GM18951 (cell line): ENCODE measurements around the gene RPIA.
"Not testable (repeated sequence)": the region's sequence is repeated elsewhere in the genome, so short reads cannot be mapped to it uniquely, and the experiment has no call there.

Experiments used
- POLR2A ChIP-seq: IDR thresholded peaks from 4 replicates; pipeline ENCODE4 v1.6.1; 2011; ENCODE audit warnings: mild to moderate bottlenecking; ENCODE audit not compliant: insufficient read length, insufficient read depth; ENCODE audit errors: extremely low read depth
- in situ Hi-C: fragments of 300-500 bp; cut with MboI; formaldehyde crosslinking; loops from one replicate; pipeline ENCODE4 v1.12.0; 2022; ENCODE audit warnings: low sequenced_read_pairs, mixed read lengths, inconsistent platforms; ENCODE audit not compliant: unreplicated experiment

RPIA gene

GRCh38 chr2:88754585-88755320 lies 63.3 kb downstream of the RPIA start:
- in situ Hi-C loops: no loop called here
- TF ChIP-seq POLR2A: no peak

DNA sequence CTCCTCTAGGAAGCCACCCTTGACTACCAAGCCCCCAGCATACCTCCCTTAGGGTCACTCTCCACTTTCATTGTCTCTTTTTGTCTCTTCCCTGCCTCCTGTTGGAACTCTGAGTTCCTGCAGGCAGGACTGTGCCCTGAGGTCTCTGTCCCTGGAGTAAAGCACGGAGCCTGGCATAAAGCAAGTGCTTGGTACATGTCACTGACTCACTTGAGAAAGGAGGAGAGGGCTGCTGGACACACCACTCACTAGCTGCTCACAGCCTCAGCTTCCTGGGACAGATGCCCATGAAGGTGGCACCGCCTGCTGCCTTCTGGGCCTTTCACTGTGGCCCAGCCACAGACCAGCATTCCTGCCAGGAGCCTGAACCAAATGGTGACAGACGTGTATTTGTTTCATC lies 64.4 kb downstream of the RPIA start:
- in situ Hi-C loops: no loop called here
- no peak for TF ChIP-seq POLR2A

DNA sequence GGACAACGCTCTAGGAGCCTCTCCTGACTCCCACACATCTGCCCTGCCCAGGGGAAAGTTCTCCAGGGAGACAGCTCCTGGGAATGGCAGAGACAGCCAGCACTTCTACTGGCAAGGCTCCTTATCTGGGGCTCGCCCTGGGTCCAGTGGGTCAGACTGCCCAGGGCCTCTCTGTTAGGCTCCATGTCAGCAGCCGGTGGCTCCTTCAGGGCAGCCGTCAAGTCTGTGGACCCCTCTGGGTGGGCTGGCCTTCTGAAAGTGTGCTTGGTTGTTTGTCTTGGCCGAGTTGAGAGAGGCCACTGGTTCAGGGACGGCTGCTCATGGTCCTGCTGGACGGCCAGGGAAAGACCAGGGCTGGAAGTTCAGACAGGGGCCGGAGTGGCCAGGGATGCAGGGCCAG lies 65.6 kb downstream of the RPIA start:
- in situ Hi-C loops: no loop called here
- no peak for TF ChIP-seq POLR2A

GRCh38 chr2:88758702-88759101 lies 67.2 kb downstream of the RPIA start:
- in situ Hi-C loops: not testable (repeated sequence)

GRCh38 chr2:88760819-88761598 lies 69.5 kb downstream of the RPIA start:
- no peak for TF ChIP-seq POLR2A
- in situ Hi-C loops: no loop called here

DNA sequence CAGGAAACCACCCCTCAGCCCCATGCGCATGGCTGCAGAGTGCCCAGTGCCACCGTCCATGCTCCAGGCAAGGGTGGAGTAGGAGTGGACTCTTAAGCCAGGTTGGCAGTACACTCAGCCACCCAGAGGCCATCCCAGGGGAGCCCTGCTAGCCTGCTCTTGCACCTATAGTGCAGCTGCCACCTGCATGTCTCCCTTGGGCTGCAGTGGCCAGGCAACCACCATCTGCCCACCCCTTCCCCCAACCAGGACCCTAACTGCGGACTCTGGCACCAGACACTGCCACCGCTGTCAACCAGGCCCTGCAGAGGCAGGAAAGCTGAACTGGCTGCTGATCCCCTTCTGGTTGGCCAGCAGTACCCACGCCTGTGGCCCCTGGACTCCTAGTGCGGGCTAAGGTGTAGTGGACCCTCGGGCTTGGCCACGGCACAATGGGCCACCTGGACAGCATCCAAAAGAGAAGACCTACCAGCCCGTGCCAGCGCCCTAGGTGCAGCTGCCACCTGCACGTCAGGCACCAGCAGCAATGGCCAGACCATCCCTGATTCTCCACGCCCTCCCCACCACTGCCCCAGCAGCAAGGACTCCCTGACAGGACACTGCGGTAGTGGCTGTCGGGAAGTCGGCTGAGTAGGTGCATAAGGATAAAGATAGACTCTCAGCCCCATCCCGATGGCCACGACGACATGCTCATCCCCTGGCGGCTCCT lies 72.8 kb downstream of the RPIA start:
- in situ Hi-C loops: no loop called here
- TF ChIP-seq POLR2A: no peak

DNA sequence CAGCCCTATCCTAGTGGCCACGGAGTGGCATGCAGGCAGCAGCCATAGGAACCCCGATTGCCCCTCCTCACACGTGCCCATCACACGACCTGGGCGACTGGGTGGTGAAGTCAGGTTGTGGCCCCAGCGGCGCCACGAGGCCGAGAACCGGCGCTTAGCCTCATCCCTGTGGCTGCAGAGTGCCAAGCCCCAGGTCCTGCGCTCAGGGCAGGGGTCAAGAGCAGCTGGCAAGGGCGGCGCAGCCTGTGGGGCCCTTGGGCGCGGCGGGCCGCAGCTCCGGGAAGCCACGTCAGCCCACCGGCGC lies 73.3 kb downstream of the RPIA start:
- no peak for TF ChIP-seq POLR2A
- in situ Hi-C loops: no loop called here

- in situ Hi-C loops: no loop called here
- no peak for TF ChIP-seq POLR2A
Measured at GRCh38 chr2:88765154-88765888, 73.8 kb downstream of the RPIA start.

DNA sequence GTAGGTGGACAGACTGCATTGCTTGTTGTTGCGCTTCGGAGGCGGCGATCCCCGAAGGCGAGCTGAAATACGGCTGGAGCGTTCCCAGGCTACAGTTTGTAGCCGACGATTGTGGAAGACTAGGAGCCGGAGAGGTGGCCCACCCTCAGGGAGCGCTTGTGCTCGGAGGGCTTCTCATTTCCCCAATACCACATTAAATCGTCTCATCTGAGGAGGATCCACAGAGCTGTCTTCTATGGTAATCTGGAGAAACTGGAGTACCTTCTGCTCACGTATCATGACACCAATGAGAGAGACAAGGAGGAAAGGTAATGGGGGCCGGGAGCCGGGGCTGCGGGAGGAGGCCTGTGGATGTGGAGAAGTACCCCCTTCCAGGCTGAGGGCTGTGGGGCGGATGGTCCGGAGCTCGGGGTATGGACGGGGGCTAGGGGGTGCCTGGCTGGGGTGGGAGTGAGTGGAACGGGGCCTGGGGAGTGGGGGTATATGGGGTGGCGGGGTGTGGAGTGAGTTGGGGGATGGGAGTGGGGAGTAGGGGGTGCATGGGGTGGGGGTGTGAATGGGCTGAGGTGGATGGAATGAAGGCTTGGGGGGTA lies 74.5 kb downstream of the RPIA start:
- in situ Hi-C loops: not testable (repeated sequence)

DNA sequence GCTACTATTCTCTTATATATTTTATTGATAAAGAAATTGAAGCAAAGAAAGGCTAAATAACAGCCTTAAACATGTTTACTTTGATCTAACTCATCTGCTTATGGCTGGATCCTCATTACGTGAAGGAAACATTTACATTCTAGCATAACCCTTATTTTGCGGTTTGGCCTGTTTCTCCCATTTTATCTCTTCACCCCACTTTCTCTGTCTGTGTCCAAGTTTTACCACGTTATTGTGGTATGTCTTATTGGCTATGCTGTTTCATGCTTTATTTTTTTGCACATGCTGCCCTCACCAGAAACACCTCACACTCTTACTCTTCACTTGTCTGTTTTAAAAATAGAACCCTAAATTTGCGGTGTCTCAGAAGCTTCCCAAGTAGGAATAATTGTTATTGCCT lies 78.5 kb downstream of the RPIA start:
- in situ Hi-C loops: no loop called here
- no peak for TF ChIP-seq POLR2A

DNA sequence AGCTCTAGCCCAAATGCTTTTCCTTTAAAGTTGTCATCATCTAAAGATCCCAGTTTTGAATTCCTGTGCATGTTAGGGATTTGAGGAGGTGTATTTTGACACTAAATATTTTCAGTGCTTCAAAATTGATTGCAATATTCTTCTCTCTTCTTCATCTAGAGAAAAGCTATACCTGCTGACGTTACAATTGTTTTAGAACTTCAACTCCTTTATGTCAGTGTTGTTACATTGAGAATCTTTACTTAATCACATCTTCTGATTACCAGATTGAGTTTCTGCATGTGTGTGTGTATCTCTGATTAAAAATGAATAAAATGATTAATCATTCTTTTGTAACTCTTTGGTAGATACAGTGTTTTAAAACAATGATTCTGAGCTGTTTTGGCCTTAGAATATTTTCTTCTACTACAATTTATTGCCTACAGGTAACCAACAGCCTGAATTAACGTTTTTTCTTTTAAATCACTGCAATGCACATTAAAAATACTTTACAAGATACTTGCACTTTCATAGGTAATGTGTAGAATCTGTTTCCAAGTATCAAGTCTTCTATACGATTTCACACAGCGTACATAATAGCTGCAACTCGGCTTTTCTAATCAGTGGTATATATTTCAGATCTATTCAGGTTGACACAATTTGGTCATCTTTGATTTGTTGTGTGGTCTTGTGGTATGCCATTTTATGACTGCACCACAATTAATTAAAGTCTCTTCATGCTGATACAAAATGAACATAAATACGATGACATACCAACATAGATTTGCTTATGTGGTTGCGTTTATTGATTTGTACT lies 82.0 kb downstream of the RPIA start:
- in situ Hi-C loops: not testable (repeated sequence)

DNA sequence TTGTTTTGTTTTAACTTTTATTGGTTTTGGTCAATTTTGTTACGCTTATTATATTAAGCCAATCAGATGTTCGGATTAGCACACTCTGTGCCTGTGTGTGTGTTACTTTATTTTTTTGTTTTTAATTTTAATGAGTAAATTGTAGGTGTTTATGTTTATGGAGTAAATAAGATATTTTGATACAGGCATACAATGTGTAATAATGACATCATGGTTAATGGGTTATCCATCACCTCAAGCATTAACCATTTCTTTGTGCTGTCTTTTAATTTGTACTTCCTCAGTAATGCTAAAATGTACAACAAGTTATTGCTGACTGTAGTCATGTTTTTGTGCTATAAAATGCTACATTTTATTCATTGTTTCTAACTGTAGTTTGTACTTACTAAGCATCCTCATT lies 97.7 kb downstream of the RPIA start:
- in situ Hi-C loops: not testable (repeated sequence)

DNA sequence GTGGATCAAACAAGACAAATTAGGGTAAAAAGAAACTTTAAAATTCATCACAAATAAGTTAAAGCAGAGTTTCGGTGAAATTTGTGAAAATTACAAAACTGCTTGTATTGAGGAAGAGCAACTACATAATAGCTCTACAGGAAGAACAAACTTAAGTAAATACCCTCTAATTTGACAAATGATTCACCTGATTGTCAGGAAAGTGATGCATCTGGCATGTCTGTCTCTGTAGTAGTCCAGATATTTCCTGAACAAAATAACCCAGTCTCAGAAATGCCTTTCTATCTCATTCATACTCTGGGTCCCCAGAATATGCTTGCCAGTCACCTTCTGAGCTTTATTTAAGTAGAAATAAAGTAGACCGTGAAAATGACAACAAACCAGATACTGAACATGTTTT lies 104.5 kb downstream of the RPIA start:
- in situ Hi-C loops: not testable (repeated sequence)

GRCh38 chr2:88796523-88796922 lies 105.0 kb downstream of the RPIA start:
- in situ Hi-C loops: not testable (repeated sequence)

DNA sequence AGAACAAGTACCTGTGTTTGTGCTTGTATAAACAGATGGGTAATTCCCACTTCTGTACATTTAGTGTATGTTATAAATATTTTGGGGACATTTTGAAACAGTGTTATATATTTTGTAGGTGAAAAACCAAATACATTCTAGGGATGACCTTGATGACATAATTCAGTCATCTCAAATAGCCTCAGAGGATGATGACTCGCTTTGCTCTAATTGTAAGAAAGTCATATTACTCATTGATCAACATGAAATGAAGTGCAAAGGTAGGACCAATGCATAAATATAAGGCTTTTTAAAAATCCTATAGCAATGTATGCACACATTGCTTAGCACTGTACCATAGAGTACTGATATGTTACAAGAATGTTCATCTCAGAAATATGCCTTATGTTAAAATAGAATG lies 105.7 kb downstream of the RPIA start:
- in situ Hi-C loops: not testable (repeated sequence)
